NCI-H128 (cell line): ENCODE data around the gene FAM83C.

Experiments used
- DNase-seq: peaks from one replicate; lab custom pipeline; 2025; ENCODE audit not compliant: unreplicated experiment; lab: John Stamatoyannopoulos, UW

The FAM83C gene

DNA sequence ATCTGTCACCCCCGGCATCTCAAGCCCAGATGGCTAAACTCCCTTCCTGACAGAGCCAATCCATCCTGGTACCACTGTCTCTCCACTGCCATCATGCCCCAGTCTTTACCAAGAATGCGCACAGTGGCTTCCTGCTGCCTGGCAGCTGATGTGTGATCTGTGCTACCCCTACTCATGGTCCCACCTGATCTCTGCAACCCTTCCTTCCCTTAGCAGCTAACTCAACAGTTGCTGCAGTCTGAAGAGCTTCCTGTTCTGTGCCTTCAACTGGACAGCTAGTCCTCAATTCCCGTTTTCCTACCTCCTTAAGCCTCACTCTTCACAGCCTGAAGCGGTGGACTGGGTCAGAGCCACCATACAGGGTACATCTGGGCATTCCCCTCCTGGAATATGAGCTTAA is 7.6 kb upstream of the FAM83C start:
- DNase-seq: no peak

DNA sequence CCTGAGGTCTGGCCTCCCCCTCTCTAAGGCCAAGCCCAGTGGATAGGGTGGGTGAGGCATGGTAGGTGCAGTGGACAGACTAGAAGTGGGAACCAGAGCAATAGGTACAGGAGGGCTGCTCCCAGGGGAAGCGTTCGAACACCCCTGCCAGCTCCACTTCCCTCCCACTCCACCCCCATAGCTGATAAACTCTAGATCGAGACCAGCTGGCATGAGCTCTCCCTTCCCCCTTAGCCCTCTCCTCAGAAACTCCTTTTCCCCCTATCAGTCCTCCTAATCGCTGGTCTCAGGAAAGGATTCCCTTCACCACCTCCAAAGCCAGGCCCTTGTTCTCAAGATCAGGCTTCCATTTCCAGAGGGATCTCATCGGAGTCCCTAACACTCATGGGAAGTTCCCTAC is 6.0 kb upstream of the FAM83C start:
- no peak for DNase-seq

DNA sequence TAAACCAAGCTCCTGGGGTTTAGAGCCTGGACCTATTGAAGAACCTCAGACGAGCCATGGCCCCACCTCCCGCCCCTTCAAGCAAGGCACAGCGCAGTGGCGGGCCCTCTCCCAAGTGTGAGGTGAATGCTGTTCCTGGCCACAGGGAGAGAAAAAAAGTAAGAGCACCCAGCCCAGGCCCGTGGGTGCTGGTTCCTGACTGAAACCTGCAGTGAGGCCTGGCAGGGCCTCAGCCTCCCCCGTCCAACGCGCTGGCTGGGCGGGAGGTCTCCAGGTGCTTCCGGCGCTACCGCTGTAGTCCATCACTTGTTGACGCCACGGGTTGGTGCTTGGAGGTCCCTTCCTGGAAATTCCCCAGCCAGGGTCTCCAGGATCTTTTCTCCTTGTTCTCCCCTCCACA is 5.5 kb upstream of the FAM83C start:
- no peak for DNase-seq

DNA sequence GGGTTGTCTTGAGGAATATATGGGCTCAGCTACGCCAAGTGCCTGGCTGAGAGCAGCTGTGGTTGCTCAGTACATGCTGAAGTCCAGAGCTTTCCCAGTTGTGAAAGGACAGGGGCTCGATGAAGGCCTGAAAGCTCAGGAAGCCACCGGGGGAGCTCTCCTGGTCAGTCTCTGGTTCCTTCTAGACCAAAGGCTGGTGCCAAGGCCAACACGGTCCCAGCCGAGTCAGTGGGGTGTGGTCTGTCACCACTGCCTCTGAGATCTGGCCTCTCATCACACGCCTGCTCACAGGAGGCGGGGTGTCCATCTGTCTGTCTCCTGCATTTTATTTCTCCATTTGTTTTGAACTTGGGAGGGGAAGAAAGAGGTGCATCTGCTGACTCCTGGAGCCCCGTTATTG is 4.9 kb upstream of the FAM83C start:
- no peak for DNase-seq

DNA sequence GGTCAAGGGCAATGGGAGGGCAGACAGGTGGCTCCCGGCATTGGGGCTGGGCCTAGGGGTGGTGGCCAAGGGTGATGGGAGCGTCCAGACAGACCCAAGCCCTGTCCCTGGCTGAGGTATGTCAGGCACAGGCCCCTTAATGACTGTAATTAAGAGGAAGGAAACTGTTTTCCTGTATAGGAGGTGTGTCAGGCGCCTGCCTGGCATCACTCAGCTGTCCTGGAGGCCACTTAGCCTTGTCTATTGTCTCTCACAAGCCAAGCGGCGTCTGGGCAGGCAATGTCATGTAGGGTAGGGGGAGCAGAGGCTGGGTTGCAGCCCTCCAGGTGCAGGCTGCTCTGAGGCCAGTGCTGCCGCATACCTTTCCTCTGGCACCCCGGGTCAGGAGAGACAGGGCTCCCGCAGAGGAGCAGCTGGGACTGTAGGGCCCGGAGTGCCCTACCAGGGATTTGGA is 3.9 kb upstream of the FAM83C start:
- DNase-seq: no peak

DNA sequence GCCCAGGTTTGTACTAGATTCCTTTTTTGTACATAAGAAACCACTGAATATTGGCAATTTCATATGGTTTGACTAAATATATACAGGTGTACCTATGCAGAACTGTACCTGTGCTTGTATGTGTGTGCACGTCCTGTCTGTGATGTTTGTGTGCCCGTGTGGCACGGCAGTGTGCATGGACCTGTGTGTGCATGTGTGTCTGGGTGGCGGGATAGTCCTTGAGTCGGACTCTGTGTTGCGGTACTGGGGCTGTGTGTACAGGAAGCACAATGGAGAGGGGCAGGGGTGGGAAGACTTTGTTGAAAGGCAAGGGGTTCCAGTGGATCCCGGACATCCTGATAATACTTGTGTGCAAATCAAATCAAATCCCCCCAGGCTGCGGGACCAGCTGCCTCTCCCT is 3.4 kb upstream of the FAM83C start:
- no peak for DNase-seq

DNA sequence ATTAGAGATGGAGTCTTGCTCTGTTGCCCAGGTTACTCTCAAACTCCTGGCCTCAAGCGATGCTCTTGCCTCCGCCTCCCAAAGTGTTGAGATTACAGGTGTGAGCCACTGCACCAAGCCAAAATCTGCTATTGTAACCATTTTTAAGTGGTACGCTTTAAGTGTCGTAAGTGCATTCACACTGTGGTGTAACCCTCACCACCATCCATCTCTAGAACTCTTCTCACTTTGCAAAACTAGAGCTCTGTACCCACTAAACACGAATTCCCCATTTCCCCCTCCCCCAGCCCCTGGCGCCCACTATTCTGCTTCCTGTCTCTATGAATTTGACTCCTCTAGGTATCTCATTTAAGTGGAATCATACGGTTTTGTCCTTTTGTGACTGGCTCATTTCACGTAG is 2.8 kb upstream of the FAM83C start:
- DNase-seq: no peak

DNA sequence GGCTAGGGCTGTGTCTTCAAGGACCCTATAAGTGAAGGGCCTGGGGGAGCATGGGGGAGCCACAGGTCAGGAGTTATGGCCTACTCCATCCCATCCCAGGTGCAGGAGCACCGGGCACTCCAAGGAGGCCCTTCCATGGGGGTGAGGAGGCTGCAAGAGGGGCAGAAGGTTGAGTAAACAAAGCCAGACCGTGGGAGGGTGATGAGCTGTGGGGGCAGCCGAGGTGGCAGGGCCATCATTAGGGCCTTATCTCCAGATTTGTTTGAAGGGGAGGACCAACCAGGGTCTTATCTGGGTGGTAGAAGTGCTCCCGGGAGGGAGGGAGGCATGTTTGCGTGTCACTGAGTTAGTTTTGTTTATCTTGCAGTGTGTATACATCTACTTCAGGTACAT is 2.1 kb upstream of the FAM83C start:
- no peak for DNase-seq

DNA sequence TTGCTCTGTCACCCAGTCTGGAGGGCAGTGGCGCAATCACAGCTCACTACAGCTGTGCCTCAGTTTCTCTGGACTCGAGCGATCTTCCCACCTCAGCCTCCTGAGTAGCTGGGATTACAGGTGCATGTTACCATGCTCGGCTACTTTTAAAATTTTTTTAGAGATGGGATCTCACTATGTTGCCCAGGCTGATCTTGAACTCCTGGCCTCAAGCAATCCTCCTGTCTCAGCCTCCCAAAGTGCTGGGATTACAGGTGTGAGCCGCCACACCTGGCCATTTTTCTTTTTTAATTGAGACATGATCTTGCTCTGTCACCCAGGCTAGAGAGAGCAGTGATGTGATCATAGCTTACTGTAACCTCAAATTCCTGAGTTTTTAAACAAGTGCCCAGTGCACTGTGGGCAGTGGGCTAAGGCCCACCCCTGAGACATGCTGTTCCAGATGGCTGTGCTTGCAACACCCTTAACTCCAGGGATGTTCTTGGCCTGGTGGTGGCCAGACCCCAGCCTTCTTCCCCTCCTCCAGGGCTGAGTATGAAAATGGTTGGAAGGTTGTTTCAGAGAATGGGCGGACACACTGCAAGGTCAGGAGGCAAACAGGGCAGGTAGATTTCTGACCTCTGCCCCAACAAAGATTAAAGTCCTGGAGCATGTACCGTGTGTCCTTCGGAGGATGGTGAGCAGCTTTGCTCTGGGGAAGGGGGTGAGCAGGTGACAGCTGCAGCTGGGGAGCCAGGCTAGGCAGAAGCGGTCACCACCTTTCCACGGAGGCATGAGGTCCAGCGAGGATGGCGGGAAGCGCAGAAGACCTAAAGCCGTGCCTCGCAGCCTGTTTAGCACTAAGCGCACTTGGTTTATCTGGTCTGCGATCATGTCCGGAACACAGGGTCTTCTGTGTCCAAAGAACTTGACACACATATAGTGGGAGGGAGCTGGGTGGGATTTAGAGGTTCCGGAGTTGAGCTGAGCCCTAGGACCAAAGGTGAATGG is 1.4 kb upstream of the FAM83C start:
- no peak for DNase-seq

DNA sequence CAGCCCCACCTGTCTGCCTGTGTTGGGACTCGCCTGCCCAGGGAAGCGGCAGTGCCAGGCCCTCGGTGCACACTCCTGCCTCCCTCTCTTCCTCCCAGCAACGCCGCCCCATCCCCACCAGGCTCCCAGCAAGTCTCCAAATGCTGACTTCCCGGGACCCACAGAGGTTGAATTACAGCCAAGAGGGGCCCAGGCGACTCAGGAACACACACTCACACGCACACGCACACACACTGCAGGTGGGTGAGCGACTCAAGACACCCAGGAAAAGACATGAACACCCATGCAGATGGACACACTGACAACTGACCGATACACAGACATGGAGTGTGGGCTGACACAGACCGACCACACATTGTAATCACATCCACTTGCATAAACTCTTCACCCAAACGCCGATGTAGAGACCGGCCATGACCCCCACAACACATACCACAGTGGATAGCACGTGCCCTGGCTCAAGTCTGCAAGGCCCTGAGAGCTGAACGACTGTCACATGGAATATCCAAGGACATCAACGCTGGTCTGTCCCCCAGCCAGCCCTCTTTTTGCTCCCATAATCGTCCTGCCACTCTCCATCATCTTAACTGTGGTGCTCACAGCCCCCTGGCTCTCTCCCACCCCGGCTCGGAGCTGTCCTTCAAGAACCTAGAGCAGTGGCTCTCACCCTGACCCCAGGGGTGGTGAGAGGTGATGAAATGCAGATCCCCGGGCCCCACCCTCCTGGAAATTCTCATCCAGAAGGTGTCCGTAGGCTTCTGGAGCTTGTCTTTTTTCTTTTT is 470 bp upstream of the FAM83C start:
- DNase-seq: no peak

DNA sequence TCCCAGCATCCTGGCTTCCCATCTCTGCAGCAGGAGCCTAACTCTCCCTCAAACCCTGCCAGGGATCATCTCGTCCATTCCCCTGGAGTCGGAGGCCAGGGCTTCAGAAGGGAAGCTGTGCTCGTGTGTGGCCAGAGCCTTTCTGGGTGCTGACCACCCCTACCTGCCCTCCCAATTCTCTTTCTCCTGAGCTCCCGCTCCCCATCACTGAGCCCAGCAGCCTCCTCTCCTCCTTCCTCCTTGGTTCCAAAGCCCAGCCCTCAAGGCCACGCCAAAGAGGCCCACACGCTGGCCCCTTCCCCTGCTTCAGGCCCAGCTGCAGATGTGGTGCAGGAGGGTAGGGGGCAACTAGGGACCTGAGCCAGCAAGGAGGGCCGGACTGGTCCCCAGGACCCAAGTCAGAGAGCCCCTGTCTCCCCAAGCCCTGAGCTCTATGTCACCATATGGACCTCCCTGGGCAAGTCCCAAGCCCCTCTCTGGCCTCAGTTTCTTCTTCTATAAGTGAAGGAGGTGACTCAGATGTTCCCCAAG is 1.3 kb downstream of the FAM83C start:
- DNase-seq: no peak

DNA sequence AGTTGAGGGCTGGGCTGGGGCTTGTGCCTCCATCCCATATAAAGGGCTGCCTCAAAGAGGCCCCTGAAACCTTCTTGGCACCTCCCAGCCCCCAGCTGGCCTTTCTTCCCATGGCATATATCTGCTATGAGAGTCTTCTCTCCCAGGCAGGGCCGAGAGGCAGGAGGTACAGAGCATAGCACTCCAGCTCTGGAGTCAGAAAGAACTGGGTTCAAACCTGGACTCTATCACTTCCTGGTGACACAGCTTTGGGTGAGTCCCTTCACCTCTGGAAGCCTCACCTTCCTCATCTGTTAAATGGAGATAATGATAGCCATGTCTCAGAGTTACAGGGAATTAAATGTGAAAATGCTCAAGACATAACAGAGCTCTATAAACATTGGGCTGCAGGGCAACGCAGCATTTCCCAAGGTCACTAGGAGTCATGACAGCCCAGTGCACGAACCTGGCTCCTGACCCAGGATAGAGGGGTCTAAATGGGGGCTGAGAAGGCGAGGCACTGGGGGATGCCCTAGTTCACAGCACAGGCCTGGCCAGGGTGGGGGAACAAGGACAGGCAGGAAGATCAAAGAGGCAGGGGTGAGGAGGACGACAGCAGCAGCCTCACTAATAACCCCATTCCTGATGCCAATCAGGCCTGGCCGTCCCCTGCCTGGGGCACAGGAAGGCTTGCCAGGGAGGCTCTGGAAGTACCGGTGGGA is 1.9 kb downstream of the FAM83C start:
- no peak for DNase-seq

DNA sequence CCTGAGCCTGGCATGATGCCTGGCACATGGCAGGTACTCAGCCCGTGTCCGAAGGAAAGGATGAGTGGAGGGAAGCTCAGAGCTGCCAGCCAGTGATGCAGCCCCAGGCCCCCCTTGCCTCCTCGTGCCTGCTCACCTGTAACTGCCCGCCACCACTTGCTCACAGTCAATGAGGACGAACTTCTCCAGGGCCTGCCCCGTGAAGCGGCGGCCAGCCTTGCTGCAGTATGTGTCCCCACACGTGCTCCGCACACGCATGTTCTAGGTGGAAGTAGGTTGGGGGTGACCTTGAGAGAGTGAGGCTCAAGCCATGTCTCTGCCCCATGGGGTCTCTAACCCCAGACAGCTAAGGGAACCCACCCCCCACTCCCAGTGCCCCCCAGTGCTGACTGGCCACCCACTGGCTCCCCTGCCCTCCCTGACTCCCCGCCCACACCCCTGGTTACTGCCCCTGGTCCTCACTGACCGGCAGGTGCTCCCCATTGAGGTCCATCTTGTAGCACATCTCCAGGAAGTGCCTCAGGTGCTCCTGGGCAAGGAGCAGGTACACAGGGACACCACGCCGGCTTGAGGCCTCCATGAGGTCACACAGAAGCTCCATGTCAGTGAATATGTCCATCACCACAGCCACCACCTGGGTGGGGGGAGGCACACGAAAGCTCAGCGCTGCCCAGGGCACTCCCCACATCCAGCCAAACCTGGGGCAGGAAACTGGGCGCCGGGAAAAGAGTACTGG is 3.7 kb downstream of the FAM83C start:
- DNase-seq: no peak

DNA sequence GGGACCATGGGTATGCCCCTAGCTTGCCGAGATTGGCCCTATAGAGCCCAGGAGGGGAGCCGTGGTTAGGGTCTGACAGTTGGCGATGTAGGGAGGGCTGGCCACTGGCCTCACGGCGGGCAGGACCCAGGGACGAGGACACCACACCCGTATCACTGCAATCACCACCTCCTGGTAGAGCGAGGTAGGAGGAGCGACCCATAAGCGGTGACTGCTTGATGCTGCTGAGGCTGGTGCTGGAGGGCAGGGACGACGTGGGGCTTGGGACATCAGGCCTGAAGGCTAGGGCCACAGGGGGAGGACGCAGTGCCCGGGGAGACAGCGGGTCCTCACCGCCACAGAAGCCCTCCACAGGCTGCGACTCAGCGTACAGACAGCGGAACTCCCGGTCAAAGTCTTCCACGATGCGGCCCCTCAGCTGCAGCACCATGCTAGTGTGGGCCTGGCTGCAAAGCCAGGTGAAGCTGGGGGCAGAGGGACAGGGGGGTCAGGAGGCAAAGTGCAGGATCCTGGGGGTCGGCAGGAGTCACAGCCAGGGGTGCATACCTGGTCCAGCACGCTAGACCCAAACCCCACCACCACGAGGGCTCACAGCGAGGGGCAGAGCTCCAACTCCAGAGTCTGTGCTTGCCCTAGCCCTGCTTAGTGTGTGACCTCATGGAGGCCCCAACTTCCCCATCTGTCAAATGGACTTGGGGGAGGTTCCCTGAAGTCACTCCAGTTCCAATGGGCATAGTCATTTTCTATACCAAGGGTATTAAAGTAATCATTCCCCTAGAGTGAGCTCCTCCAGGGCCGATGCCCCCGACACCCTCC is 4.5 kb downstream of the FAM83C start:
- DNase-seq: no peak

DNA sequence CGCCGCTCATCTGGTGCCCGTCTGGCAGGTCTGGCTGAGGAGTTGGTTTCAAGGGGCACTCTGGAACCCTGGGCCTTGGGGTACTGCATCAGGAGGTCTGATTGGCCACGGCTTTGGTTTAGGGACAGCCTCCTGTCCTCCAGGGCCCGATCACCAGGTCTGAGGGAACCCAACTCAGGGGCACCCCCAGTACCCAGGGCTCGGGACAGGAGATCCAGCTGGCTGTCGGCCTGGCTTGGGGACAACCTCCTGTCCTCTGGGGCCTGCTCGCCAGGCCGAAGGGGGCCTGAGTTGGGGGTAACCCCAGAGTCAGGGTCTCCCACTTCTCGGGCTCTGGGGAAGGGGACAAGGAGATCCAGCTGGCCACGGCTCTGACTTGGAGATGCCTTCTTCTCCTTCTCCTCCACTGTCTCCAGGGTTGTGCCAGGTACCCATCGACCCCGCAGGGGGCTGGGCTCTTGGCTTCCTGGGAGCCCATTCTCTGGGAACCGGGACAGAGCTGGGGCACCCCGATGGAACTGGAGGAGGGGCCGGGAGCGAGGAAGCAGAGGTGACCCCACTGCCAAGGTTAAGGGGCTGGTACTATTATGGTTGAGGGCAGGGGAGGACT is 5.2 kb downstream of the FAM83C start:
- DNase-seq: no peak

DNA sequence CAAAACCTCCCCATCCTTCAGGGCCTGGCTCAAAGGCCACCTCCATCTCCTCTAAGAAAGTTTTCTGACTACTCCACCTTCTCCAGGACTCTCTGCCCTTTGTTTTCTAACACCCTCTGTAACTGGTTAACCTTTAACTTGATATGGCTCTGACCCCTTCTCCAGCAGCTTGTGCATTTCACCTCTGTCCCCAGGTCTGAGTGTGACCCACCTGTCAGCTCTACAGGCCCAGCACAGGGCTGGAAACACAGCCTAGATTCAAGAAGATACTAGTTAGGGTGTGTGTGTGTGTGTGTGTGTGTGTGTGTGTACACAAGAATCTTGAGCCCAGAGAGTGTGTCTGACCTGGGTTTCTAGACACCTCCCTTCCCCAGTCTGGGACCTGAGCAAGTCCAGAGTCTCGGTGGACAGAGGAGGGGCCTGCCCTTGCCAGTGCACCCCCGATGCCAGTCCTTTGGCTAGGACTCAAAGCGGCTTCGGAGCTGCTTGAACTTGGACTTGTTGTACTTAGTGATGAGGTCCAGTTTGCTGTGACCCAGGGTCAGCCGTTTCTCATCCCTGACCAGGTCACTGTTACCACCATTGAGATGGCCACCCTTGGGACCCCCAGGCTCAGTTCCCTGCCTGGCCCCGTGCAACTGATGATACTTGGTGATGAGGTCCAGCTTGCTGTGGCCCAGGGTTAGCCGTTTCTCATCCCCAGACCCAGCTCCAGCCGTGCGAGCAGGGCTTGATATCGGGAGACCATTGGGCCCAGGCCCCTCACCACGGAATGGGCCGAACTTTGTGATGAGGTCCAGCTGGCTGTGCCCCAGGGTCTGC is 5.9 kb downstream of the FAM83C start:
- DNase-seq: no peak

DNA sequence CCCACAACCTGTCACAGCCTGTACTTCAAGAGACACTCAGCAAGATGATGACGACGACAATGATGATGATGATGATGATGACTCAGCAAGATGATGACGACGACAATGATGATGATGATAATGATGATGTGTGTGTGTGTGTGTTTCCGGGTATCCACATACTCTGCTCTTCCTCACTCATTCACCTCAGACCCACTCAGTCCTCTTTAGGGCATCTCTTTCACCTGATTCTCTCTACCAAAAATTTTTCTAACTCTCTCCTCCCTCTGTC is 6.5 kb downstream of the FAM83C start:
- DNase-seq: no peak

DNA sequence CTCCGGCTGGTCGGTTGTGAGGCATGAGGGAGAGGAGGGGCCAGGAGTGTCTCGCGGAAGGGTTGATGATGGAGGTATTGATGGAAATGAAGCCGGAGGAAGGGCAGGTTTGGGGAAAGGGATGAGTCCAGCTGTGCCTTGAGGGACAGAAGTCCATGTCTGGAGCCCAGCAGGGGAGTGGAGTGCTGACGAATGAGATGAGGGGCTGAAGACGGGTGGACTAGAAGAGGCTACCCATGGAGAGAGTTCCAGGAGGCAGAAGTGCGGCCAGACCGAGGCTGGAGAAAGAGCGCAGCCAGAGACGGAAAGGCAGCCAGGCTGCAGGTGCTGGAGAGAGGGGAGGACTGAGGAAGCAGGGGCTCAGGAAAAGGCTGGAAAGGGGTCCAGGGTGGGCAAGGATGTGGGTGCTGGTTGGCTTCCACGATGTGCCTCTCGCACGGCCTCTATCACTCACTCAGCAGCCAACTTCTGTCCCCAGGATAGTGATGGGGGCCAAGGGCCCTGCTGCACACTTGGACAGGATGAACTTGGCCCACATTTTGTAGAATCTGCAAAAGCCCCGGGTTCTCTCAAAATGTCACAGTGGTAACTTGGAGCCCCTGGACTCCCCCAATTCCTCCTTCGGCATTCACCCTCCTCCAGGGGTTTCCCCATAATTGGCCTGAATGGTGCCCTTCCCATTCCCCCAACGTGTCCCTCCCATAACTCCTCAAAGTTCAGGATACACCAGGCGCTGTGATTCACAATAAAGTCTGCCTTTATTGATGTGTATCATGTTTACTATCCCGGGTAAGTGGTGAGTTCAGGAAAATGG is 7.0 kb downstream of the FAM83C start:
- no peak for DNase-seq
